Measurements from ENCODE around the gene CREBBP.
A peak's percentile ranks its signal among the peaks of the same experiment; 100 is the strongest.

CREBBP gene

DNA sequence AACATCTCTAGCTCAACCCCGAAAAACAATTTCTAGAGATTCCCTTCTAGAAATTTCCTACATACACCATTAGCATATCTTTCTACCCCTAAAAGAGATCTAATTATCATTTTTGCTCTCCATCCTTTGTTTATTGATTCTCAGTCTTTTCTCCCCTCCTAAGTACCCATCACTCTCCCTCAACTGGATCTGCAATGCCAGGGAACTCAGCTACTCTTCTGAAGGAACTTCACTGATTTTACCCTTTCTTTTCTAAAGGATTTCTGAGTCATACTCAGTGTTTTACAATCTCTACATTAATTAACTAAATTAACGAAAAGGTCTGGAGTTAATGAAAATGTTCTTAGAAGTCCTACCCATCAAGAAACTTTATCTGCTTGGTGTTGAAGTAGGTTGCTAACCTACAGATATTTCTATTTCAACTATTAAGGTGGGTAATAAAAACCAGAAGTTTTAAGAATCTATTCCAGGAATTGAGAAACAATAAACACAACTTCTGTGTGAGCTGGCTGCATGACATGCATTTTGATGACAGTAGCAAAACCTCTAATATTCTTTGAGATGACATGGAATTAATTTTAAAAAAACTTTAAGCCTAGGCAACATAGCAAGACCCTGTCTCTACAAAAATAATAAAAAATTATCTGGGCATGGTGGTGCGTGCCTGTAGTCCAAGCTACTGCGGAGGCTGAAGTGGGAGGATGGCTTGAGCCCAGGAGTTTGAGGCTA lies 13.6 kb downstream of the CREBBP start:
- no peak overlapping the region for H4K8ac ChIP-seq (ENCODE audit: low read depth, low read length)
- no peak overlapping the region for H3K9ac ChIP-seq (ENCODE audit: low read depth, low read length, poor library complexity)
- no peak overlapping the region for H3K14ac ChIP-seq (ENCODE audit: low read length)
- peaks cover 0 to 8% of the 10 kb centered on the region in 2 donors for H3K36me3 ChIP-seq (replicated peaks in 1 of 2; ENCODE audit: control insufficient read depth in 2 of 2, insufficient read depth in 2 of 2, low read length in 2 of 2)
- H3K4me3 ChIP-seq (ENCODE audit: low read length in 2 of 2), result no peak overlapping the region
- H2BK120ac ChIP-seq (ENCODE audit: low read depth, low read length), result no peak overlapping the region
- H3K23ac ChIP-seq (ENCODE audit: low read depth, low read length, poor library complexity), result no peak overlapping the region
- H3K4me1 ChIP-seq (ENCODE audit: control insufficient read depth in 2 of 2, insufficient read depth in 1 of 2, low read depth in 1 of 2, low read length in 2 of 2), result peaks cover 9 to 12% of the 10 kb centered on the region in 2 donors
- no CpG with 5 or more reads among the region's 4 CpGs for WGBS, 2 donors (ENCODE audit: extremely low coverage in 2 of 2, insufficient read length in 2 of 2, insufficient replicate concordance in 1 of 2)
- H3K79me1 ChIP-seq (ENCODE audit: low read depth, low read length), result peaks cover 2% of the 10 kb centered on the region
- no peak overlapping the region for H2BK5ac ChIP-seq (ENCODE audit: low read length)
- H2BK15ac ChIP-seq (ENCODE audit: low read length), result no peak overlapping the region
- no peak overlapping the region for H3K4me2 ChIP-seq (ENCODE audit: insufficient read depth, low read length, poor library complexity, severe bottlenecking)
- no peak overlapping the region for H3K18ac ChIP-seq (ENCODE audit: low read length)
- no peak overlapping the region for H2AK5ac ChIP-seq (ENCODE audit: low read depth, low read length)
- no peak overlapping the region for H2AFZ ChIP-seq (ENCODE audit: low read length)
- no peaks in the 10 kb centered on the region for H3K9me3 ChIP-seq (replicated peaks in 1 of 2; ENCODE audit: control insufficient read depth in 2 of 2, insufficient read depth in 1 of 2, low read depth in 1 of 2, low read length in 2 of 2)
- no peak overlapping the region for H3K27ac ChIP-seq (replicated peaks; ENCODE audit: low read length)
- H3K27me3 ChIP-seq (ENCODE audit: control insufficient read depth in 3 of 3, insufficient read depth in 3 of 3, low read depth in 1 of 3, low read length in 3 of 3), result no peaks in the 10 kb centered on the region
- H2BK12ac ChIP-seq (ENCODE audit: low read length), result no peak overlapping the region
- DNase-seq (ENCODE audit: low spot score), result no peak
- H4K91ac ChIP-seq (ENCODE audit: low read depth, low read length, poor library complexity), result no peak overlapping the region
- H3K4ac ChIP-seq (ENCODE audit: low read length), result no peak overlapping the region

- H3K4me2 ChIP-seq (ENCODE audit: insufficient read depth, low read length, poor library complexity, severe bottlenecking), result no peak overlapping the region
- H4K91ac ChIP-seq (ENCODE audit: low read depth, low read length, poor library complexity), result no peak overlapping the region
- no CpG with 5 or more reads among the region's 3 CpGs for WGBS, 2 donors (ENCODE audit: extremely low coverage in 2 of 2, insufficient read length in 2 of 2, insufficient replicate concordance in 1 of 2)
- H3K14ac ChIP-seq (ENCODE audit: low read length), result no peak overlapping the region
- no peak overlapping the region for H3K27ac ChIP-seq (replicated peaks; ENCODE audit: low read length)
- no peak overlapping the region for H3K9ac ChIP-seq (ENCODE audit: low read depth, low read length, poor library complexity)
- no peak overlapping the region for H3K23ac ChIP-seq (ENCODE audit: low read depth, low read length, poor library complexity)
- H3K36me3 ChIP-seq (replicated peaks in 1 of 2; ENCODE audit: control insufficient read depth in 2 of 2, insufficient read depth in 2 of 2, low read length in 2 of 2), result peaks cover 0 to 12% of the 10 kb centered on the region in 2 donors
- H3K79me1 ChIP-seq (ENCODE audit: low read depth, low read length), result peaks cover 4% of the 10 kb centered on the region
- no peak overlapping the region for H2BK120ac ChIP-seq (ENCODE audit: low read depth, low read length)
- no peaks in the 10 kb centered on the region for H3K27me3 ChIP-seq (ENCODE audit: control insufficient read depth in 3 of 3, insufficient read depth in 3 of 3, low read depth in 1 of 3, low read length in 3 of 3)
- no peak overlapping the region for H2BK5ac ChIP-seq (ENCODE audit: low read length)
- no peak overlapping the region for H2BK12ac ChIP-seq (ENCODE audit: low read length)
- no peak overlapping the region for H3K4me3 ChIP-seq (ENCODE audit: low read length in 2 of 2)
- H2AK5ac ChIP-seq (ENCODE audit: low read depth, low read length), result no peak overlapping the region
- no peaks in the 10 kb centered on the region for H3K9me3 ChIP-seq (replicated peaks in 1 of 2; ENCODE audit: control insufficient read depth in 2 of 2, insufficient read depth in 1 of 2, low read depth in 1 of 2, low read length in 2 of 2)
- no peak overlapping the region for H2AFZ ChIP-seq (ENCODE audit: low read length)
- no peak overlapping the region for H3K4ac ChIP-seq (ENCODE audit: low read length)
- no peak overlapping the region for H2BK15ac ChIP-seq (ENCODE audit: low read length)
- no peak overlapping the region for H4K8ac ChIP-seq (ENCODE audit: low read depth, low read length)
- H3K18ac ChIP-seq (ENCODE audit: low read length), result no peak overlapping the region
- DNase-seq (ENCODE audit: low spot score), result no peak
- peaks cover 5 to 10% of the 10 kb centered on the region in 2 donors for H3K4me1 ChIP-seq (ENCODE audit: control insufficient read depth in 2 of 2, insufficient read depth in 1 of 2, low read depth in 1 of 2, low read length in 2 of 2)
These were observed 15.3 kb downstream of the CREBBP start for GRCh38 chr16:3865241-3865640.

- Histone ChIP-seq H2BK120ac (ENCODE audit: low read depth, low read length) (no peak overlapping the region), H3K4ac (ENCODE audit: low read length) (no peak overlapping the region)
- no CpG with 5 or more reads among the region's 5 CpGs for WGBS, 2 donors (ENCODE audit: extremely low coverage in 2 of 2, insufficient read length in 2 of 2, insufficient replicate concordance in 1 of 2)
These were observed 16.0 kb downstream of the CREBBP start for GRCh38 chr16:3864562-3864961.

DNA sequence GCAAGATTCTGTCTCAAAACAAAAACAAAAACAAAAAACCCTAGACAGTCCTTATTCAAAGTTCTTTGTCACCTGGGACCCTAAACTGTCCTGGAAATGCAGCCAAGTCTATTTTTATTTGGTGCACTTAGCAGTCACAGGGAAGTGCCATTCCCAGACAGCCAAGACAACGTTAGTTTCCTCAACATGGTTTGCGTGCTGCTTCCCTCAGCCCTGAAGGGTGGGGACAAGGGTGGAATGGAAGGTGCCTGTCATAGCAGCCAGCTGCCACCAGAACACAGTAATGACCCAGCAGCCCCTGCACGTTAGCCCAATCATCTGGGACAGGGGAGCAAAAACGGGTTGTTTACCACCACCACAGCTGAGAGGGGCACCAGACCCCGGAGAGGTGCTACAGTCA lies 16.9 kb downstream of the CREBBP start:
- Histone ChIP-seq H3K4ac (ENCODE audit: low read length) (no peak overlapping the region), H2BK120ac (ENCODE audit: low read depth, low read length) (no peak overlapping the region), H2BK12ac (ENCODE audit: low read length) (no peak overlapping the region), H3K4me1 (ENCODE audit: control insufficient read depth in 2 of 2, insufficient read depth in 1 of 2, low read depth in 1 of 2, low read length in 2 of 2) (peaks cover 5 to 8% of the 10 kb centered on the region in 2 donors), H3K27ac (replicated peaks; ENCODE audit: low read length) (no peak overlapping the region), H3K79me1 (ENCODE audit: low read depth, low read length) (peaks cover 5% of the 10 kb centered on the region), H2AFZ (ENCODE audit: low read length) (no peak overlapping the region), H4K8ac (ENCODE audit: low read depth, low read length) (no peak overlapping the region), H3K9ac (ENCODE audit: low read depth, low read length, poor library complexity) (no peak overlapping the region), H3K27me3 (ENCODE audit: control insufficient read depth in 3 of 3, insufficient read depth in 3 of 3, low read depth in 1 of 3, low read length in 3 of 3) (no peaks in the 10 kb centered on the region), H3K36me3 (replicated peaks in 1 of 2; ENCODE audit: control insufficient read depth in 2 of 2, insufficient read depth in 2 of 2, low read length in 2 of 2) (peaks cover 0 to 8% of the 10 kb centered on the region in 2 donors), H3K14ac (ENCODE audit: low read length) (no peak overlapping the region), H3K18ac (ENCODE audit: low read length) (peak overlapping the region; percentile 11), H4K91ac (ENCODE audit: low read depth, low read length, poor library complexity) (no peak overlapping the region), H2BK15ac (ENCODE audit: low read length) (no peak overlapping the region), H2AK5ac (ENCODE audit: low read depth, low read length) (no peak overlapping the region), H3K4me2 (ENCODE audit: insufficient read depth, low read length, poor library complexity, severe bottlenecking) (no peak overlapping the region), H2BK5ac (ENCODE audit: low read length) (no peak overlapping the region), H3K4me3 (ENCODE audit: low read length in 2 of 2) (no peak overlapping the region), H3K23ac (ENCODE audit: low read depth, low read length, poor library complexity) (no peak overlapping the region), H3K9me3 (replicated peaks in 1 of 2; ENCODE audit: control insufficient read depth in 2 of 2, insufficient read depth in 1 of 2, low read depth in 1 of 2, low read length in 2 of 2) (no peaks in the 10 kb centered on the region)
- DNase-seq (ENCODE audit: low spot score), result no peak
- WGBS, 2 donors (ENCODE audit: extremely low coverage in 2 of 2, insufficient read length in 2 of 2, insufficient replicate concordance in 1 of 2), result no CpG with 5 or more reads among the region's 5 CpGs

More at GRCh38 chr16:3864562-3864961, 16.0 kb downstream of the CREBBP start:
- H3K79me1 ChIP-seq (ENCODE audit: low read depth, low read length), result peaks cover 5% of the 10 kb centered on the region
- H2BK5ac ChIP-seq (ENCODE audit: low read length), result no peak overlapping the region
- no peaks in the 10 kb centered on the region for H3K27me3 ChIP-seq (ENCODE audit: control insufficient read depth in 3 of 3, insufficient read depth in 3 of 3, low read depth in 1 of 3, low read length in 3 of 3)
- no peak overlapping the region for H3K23ac ChIP-seq (ENCODE audit: low read depth, low read length, poor library complexity)
- no peaks in the 10 kb centered on the region for H3K9me3 ChIP-seq (replicated peaks in 1 of 2; ENCODE audit: control insufficient read depth in 2 of 2, insufficient read depth in 1 of 2, low read depth in 1 of 2, low read length in 2 of 2)
- H3K4me3 ChIP-seq (ENCODE audit: low read length in 2 of 2), result no peak overlapping the region
- DNase-seq (ENCODE audit: low spot score), result no peak
- no peak overlapping the region for H3K27ac ChIP-seq (replicated peaks; ENCODE audit: low read length)
- peaks cover 0 to 12% of the 10 kb centered on the region in 2 donors for H3K36me3 ChIP-seq (replicated peaks in 1 of 2; ENCODE audit: control insufficient read depth in 2 of 2, insufficient read depth in 2 of 2, low read length in 2 of 2)
- no peak overlapping the region for H3K18ac ChIP-seq (ENCODE audit: low read length)
- H3K4me2 ChIP-seq (ENCODE audit: insufficient read depth, low read length, poor library complexity, severe bottlenecking), result no peak overlapping the region
- no peak overlapping the region for H2AK5ac ChIP-seq (ENCODE audit: low read depth, low read length)
- H2BK15ac ChIP-seq (ENCODE audit: low read length), result no peak overlapping the region
- no peak overlapping the region for H2AFZ ChIP-seq (ENCODE audit: low read length)
- no peak overlapping the region for H2BK12ac ChIP-seq (ENCODE audit: low read length)
- H3K14ac ChIP-seq (ENCODE audit: low read length), result no peak overlapping the region
- H3K4me1 ChIP-seq (ENCODE audit: control insufficient read depth in 2 of 2, insufficient read depth in 1 of 2, low read depth in 1 of 2, low read length in 2 of 2), result peaks cover 5 to 10% of the 10 kb centered on the region in 2 donors
- H4K8ac ChIP-seq (ENCODE audit: low read depth, low read length), result no peak overlapping the region
- no peak overlapping the region for H4K91ac ChIP-seq (ENCODE audit: low read depth, low read length, poor library complexity)
- no peak overlapping the region for H3K9ac ChIP-seq (ENCODE audit: low read depth, low read length, poor library complexity)

Measured in neuronal stem cell (in vitro differentiated cells).